ENCODE data around the gene ZMIZ1. TPM values are rescaled to one million over a fixed set of nuclear protein-coding genes. Genes with fewer than 3 reads are reported as not detected.

ZMIZ1 gene
- polyA plus RNA-seq, 2 of the 4 experiments (the other 2 are of a cell fraction): 8.1 to 30.3 TPM

GRCh38 chr10:79131836-79132631 is 63.3 kb downstream of the ZMIZ1 start:
- no peak overlapping the region for H3K4me3 ChIP-seq
- ChIA-PET POLR2A (no interaction called here), CTCF (interaction anchor here (0.9 to 13.7 kb wide), 5 partner anchors 18 to 1085 kb away, joined by 3 to 121 read pairs (median 3); no protein-coding TSS in a partner anchor)
- 91% methylated on average over 12 of the region's 13 CpGs for WGBS (ENCODE audit: missing lambda C conversion rate)
- peak overlapping the region; percentile 84 to 94; a peak in 4 of 6 replicates for H3K27ac ChIP-seq
- ATAC-seq (no peak), DNase-seq (ENCODE audit: low read depth in 1 of 2, low spot score in 1 of 2) (no peak), FAIRE-seq (no peak)
- H3K4me2 ChIP-seq: no peak overlapping the region
- H3K9me3 ChIP-seq: no peaks in the 10 kb centered on the region
- TF ChIP-seq FOSL2 (IDR thresholded peaks at IDR 0.05) (no peak), FOSL2 (CRISPR knock-in tag; IDR thresholded peaks at IDR 0.05) (no peak), BHLHE40 (IDR thresholded peaks at IDR 0.05; ENCODE audit: low read depth, low read length) (no peak), CHD2 (IDR thresholded peaks at IDR 0.05; ENCODE audit: low read length, partially characterized antibody) (no peak), NFE2L2 (conservative IDR thresholded peaks at IDR 0.05; ENCODE audit: low read length) (no peak), HOXA7 (CRISPR knock-in tag; IDR thresholded peaks at IDR 0.05) (no peak), NPAS2 (CRISPR knock-in tag; IDR thresholded peaks at IDR 0.05; ENCODE audit: borderline replicate concordance) (no peak), MYC (IDR thresholded peaks at IDR 0.05; ENCODE audit: borderline replicate concordance, low read length) (no peak), HMGXB4 (CRISPR knock-in tag; IDR thresholded peaks at IDR 0.05; ENCODE audit: borderline replicate concordance) (no peak), CBX8 (IDR thresholded peaks at IDR 0.05) (no peak), EP300 (IDR thresholded peaks at IDR 0.05) (no peak), HEYL (CRISPR knock-in tag; IDR thresholded peaks at IDR 0.05) (no peak), CBX2 (IDR thresholded peaks at IDR 0.05; ENCODE audit: borderline replicate concordance, low read depth) (no peak), CEBPB (IDR thresholded peaks at IDR 0.05) (no peak), HDAC2 (IDR thresholded peaks at IDR 0.05) (no peak), TFCP2L1 (CRISPR knock-in tag; IDR thresholded peaks at IDR 0.05) (no peak), JUNB (IDR thresholded peaks at IDR 0.05) (no peak)
- TF ChIP-seq, protein P1, sequence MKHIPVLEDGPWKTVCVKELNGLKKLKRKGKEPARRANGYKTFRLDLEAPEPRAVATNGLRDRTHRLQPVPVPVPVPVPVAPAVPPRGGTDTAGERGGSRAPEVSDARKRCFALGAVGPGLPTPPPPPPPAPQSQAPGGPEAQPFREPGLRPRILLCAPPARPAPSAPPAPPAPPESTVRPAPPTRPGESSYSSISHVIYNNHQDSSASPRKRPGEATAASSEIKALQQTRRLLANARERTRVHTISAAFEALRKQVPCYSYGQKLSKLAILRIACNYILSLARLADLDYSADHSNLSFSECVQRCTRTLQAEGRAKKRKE (CRISPR knock-in tag; IDR thresholded peaks at IDR 0.05; ENCODE audit: low read depth): no peak
- H3K4me1 ChIP-seq: peaks cover 91% of the 10 kb centered on the region

GRCh38 chr10:79132681-79133381 is 64.1 kb downstream of the ZMIZ1 start:
- no peak for FAIRE-seq
- no peak for DNase-seq (ENCODE audit: low read depth in 1 of 2, low spot score in 1 of 2)
- Histone ChIP-seq H3K4me1 (peaks cover 92% of the 10 kb centered on the region), H3K27ac (peak overlapping the region in 1 of 2 experiments; percentile 94; a peak in 3 of 6 replicates), H3K4me3 (no peak overlapping the region), H3K4me2 (no peak overlapping the region), H3K9me3 (no peaks in the 10 kb centered on the region)
- TF ChIP-seq, protein P2, sequence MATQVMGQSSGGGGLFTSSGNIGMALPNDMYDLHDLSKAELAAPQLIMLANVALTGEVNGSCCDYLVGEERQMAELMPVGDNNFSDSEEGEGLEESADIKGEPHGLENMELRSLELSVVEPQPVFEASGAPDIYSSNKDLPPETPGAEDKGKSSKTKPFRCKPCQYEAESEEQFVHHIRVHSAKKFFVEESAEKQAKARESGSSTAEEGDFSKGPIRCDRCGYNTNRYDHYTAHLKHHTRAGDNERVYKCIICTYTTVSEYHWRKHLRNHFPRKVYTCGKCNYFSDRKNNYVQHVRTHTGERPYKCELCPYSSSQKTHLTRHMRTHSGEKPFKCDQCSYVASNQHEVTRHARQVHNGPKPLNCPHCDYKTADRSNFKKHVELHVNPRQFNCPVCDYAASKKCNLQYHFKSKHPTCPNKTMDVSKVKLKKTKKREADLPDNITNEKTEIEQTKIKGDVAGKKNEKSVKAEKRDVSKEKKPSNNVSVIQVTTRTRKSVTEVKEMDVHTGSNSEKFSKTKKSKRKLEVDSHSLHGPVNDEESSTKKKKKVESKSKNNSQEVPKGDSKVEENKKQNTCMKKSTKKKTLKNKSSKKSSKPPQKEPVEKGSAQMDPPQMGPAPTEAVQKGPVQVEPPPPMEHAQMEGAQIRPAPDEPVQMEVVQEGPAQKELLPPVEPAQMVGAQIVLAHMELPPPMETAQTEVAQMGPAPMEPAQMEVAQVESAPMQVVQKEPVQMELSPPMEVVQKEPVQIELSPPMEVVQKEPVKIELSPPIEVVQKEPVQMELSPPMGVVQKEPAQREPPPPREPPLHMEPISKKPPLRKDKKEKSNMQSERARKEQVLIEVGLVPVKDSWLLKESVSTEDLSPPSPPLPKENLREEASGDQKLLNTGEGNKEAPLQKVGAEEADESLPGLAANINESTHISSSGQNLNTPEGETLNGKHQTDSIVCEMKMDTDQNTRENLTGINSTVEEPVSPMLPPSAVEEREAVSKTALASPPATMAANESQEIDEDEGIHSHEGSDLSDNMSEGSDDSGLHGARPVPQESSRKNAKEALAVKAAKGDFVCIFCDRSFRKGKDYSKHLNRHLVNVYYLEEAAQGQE (IDR thresholded peaks at IDR 0.05): no peak
- TF ChIP-seq GATA3 (IDR thresholded peaks at IDR 0.05; ENCODE audit: borderline replicate concordance): no peak
- no peak for TF ChIP-seq MYC (IDR thresholded peaks at IDR 0.05; ENCODE audit: borderline replicate concordance, low read length)
- no peak for TF ChIP-seq CBX8 (IDR thresholded peaks at IDR 0.05)
- no peak for TF ChIP-seq EHMT2 (IDR thresholded peaks at IDR 0.05; ENCODE audit: low read depth)
- no peak for TF ChIP-seq FOXS1 (CRISPR knock-in tag; IDR thresholded peaks at IDR 0.05)
- TF ChIP-seq ZSCAN20 (CRISPR knock-in tag; IDR thresholded peaks at IDR 0.05): no peak
- no peak for ATAC-seq
- 90% methylated on average over 7 of the region's 7 CpGs for WGBS (ENCODE audit: missing lambda C conversion rate)
- POLR2A ChIA-PET: no interaction called here
- CTCF ChIA-PET: interaction anchor here (0.9 to 13.7 kb wide), 6 partner anchors 9 to 1085 kb away, joined by 3 to 121 read pairs (median 3); no protein-coding TSS in a partner anchor
